OCI-LY7 (cell line): ENCODE data around the gene ANKRD39.
"Not testable (repeated sequence)": the region's sequence is repeated elsewhere in the genome, so short reads cannot be mapped to it uniquely, and the experiment has no call there.

Experiments used
- CTCF ChIP-seq: fragments of 200-600 bp; sonication (generic); conservative IDR thresholded peaks from 2 replicates; pipeline ENCODE4 v1.5.1; 2014; ENCODE audit warnings: mild to moderate bottlenecking, antibody characterized with exemption, low read length, moderate library complexity, mixed read lengths
- EZH2phosphoT487 ChIP-seq: fragments of 200-600 bp; sonication (generic); IDR thresholded peaks from 2 replicates; pipeline ENCODE4 v1.6.1; 2018; ENCODE audit warnings: low read depth, borderline replicate concordance, mild to moderate bottlenecking, mixed run types, antibody characterized with exemption, low read length, moderate library complexity, mixed read lengths

- TF ChIP-seq CTCF, EZH2phosphoT487: not testable (repeated sequence)
These were observed 5.2 kb upstream of the ANKRD39 start for GRCh38 chr2:96863056-96863455.
